GM18858 (cell line): ENCODE results near the gene TBC1D14.

Experiments
- ATAC-seq: cut with Tn5 transposase; IDR thresholded peaks from one replicate; pipeline ENCODE4 v1.9.1; 2021; ENCODE audit not compliant: unreplicated experiment

TBC1D14 gene

DNA sequence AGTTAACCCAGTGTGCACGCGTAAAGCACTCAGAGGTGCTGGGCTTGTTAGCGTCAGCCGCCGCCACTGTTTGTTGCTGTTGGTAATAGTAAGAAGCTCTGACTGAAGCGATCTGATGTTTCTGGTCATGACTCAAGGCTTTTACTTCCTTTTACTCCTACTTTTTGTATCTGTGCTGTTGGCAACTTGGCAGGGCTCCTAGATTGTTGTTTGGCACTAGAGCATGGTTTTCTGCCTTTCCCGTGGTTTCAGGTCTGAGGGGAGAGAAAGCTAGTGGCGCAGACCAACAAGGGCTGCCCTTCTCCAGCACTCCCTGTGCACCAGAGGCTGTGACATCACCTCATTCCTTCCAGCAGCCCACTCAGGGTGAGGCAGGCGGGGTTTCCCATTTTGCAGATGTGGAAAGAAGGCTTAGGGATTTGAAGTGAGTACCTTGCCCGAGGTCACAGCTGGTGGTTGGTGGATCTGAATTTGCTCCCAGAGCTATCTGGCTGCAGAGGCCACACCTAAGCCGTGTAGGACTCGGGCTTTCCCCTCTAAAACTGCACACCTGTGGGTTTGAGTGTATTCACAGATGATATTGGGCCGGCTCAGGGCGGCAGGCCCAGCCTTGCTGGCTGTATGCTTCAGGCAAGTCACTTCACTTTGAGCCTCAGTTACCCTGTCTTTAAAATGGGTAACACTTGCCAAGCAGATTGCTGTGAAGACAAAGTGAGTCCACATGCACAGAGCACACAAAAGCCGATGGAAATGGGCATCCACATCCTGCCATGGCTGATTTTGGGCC lies 82.3 kb downstream of the TBC1D14 start:
- ATAC-seq, result no peak

DNA sequence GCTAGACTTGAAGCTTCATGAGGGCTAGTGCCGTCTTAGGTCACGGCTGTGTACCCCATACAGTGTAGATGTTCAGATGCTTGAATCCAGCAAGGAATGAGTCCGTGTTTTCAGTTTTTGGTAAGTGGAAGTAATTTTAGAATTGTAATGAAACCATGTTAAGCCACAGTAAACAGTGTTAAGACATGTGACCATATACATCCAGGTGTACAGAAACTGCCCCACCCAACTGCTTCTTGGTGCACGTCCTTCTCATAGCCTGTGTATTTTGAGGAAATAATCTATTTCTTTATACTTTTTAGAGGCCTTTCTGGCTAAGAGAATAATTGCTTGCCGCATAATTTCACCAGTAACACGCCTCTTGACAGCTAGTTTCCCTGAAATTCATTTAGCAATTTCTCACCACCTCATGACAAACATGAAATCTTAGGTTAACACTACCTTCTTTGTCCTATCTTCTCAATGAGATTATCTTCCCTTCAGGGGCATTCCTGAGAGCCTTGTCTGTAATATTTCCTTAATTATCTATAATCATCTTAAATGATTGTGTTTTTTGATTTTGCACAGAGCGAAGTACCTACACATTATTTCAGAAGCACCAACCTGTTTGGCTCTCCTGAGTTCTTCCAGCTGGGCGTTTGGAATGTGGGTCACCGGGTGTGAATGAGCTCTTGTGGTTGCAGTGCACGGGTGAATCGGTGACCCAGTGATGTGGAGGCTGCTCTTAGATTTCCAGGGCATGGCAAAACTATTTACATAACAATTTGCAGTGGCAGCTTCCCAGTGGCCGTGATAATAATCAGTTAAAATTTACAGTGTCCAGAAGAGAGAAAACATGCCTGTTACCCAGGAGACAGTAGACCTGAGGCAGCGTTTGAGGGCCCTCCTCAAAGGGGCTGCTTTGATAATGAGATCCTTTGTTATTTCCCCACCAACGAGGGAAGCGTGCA lies 83.4 kb downstream of the TBC1D14 start:
- ATAC-seq, result no peak

DNA sequence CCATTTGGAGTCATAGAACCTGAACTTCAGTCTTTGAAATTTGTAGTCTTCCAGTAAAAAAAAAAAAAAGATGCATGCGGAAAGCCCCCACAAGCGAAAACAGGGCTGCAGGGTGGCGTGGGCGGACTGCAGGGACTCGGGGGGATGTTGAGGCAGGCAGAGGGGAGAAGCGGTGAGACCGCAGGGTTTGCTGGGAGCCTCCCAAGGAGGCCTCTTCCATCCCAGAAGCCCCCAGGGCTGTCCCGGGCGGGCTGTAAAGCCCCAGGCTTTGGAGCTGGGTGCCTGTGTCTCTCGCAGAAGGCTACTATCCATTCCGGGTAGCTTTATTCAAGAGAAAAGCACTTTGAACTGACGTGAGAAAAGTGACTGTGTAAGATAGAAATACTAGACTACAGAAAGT lies 86.9 kb downstream of the TBC1D14 start:
- no peak for ATAC-seq

DNA sequence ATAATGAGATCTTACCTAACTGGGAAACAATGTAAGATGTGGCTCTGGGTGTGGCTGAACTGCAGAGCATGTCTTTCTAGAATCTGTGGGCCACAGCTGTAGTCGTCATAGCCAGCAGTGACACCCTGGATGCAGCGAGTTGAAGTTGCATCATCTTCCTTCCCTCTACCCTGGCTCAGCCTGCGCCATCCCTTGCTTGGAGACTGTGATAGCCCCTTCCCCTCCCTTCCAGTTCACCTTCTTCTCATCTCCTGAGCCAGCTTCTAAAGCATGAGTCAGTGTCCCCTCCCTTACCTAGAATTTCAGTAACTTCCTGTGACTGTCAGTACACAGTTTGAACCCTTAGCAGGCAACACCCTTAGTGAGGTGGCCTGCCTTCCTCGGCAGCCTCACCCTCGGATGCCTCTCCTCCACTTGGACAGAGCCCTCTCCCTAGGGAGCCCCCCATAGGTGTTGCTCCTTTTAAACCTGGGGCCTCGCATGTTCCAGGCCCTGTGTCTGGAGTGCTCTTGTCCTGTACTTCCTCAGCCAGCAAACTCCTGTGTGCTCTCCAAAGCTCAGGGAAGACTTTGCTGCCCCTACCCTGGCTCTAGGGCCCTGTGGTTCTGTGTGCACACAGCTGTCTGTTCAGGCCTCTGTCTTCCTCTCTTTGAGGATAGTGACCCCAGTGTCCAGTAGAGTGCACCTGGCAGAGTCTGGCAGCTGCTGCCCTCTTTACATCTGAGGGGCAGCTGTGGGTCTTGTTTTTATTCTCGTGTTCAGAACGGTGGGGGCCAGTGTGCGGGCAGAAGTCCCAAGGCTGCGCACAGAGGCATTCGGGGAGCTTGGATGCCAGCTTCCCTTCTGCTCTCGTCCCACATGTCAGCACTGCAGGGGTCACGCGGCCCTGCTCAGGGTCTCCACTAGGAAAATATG lies 89.8 kb downstream of the TBC1D14 start:
- no peak for ATAC-seq

DNA sequence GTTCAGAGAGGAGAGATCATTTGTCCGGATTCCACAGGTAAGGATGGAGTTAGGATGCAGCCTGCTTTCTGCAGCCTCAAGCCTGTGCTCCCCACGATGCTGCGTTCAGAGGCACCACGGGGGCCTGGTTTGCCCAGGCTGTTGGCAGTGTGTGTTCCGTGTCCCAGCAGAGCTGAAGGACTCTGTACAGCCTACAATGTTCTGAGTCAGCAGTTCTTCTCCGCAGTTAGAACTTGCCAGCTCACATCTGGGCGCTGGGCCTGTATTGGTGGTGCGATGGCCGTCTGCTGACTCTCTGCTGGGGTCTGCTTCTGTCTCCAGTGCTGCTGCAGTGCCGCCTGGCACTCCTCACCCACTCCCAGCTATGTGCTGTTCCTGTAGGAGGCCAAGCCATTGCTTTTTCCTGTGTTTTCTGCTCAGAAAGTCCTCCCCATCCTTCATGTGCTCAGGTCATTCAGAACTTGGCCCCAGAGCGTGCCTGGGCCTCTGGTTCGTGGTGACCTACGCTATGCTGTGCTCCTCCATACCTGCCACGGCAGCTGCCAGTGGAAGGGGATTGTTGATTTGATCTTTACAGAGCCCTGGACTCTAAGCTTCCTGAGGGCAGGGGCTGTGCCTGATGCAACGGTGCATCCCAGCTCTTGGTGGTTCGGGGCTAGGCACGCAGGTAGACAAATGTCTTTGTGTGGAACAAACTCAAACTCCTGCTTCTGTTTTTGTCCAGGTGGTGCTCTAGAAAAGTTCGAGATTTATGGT lies 91.0 kb downstream of the TBC1D14 start:
- no peak for ATAC-seq

DNA sequence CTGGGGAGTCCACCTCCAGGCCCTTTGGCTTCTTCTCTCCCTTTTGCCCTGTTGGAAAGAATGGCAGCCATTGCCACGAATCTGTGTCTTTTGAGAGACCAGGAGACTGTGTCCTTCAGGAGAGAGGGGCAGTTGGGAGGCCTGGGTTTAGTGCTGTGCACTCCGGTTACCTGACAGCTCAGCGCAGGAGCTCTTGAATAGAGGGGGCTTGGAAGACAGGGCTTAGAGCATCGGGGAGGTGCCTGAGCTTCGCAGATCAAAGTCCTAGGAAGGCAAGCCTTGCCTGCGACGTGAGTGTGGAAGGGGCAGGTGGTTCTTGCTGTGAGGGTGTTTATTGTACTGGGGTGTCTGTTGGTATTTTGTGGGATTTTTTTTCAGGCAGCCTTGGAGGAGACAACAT lies 91.6 kb downstream of the TBC1D14 start:
- ATAC-seq, result no peak

GRCh38 chr4:7002336-7002735 lies 92.7 kb downstream of the TBC1D14 start:
- ATAC-seq, result no peak

DNA sequence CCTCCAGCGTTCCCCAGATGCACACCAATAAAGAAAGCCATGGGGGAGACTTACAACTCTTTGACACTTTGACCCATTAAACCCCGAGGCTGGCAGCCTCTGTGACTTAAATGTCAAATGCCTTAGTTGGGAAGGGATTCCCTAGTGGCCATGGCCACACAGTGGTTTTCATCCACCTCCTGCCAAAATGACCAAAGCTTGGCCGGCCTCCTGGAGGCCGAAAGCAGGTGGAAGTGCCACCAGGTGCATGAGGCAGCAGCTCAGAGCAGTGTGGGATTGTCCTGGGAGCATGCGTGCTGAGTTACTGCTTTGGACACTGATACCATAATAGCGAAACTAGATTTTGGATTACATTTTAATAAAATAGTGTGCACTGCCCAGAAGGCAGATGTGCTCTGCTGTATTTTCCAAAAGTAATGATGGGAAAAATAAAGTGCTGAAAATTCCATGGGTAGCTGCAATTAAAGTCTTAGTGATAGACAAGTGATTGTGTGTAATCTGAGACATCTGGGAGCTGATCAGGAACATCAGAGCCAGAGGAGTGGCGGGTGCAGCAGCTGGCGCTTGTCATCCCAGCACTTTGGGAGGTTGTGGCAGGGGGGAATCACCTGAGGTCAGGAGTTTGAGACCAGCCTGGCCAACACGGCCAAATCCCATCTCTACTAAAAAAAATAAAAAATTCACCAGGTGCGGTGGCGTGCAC lies 93.7 kb downstream of the TBC1D14 start:
- ATAC-seq, result no peak

DNA sequence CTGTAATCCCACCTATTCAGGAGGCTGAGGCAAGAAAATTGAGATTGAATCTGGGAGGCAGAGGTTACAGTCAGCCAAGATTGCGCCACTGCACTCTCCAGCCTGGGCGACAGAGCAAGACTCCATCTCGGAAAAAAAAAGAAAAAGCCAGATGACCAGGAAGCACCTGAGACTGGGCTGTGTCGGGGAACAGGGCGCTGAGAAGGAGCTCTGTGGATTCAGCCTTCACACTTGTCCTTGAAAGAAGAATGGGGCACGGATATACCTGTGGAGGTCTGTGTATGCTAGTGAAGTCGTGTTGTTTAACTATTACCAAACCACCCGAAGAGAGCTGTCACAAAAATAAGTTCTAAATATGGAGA lies 94.2 kb downstream of the TBC1D14 start:
- ATAC-seq, result no peak

DNA sequence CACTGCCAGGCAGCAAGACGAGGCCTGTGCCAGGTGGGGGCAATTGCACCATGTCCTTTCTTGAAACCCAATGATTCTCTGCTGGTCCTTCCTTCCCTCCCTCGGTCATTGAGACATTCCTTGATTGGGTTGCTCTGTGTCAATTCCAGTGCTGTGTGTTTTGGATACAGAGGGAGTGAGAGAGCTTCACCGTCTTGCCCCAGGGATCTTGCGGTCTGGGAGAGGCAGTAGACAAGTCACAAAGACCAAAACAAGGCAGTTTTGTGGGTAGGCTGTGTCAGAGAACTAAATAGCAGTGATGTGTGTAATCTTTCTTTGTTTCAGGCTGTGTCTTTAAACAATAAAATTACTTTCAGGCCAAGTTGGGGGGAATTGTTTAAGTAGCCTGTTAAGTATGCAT lies 94.7 kb downstream of the TBC1D14 start:
- ATAC-seq, result no peak

- no peak for ATAC-seq
Observed at GRCh38 chr4:7005571-7005970, 95.9 kb downstream of the TBC1D14 start.

DNA sequence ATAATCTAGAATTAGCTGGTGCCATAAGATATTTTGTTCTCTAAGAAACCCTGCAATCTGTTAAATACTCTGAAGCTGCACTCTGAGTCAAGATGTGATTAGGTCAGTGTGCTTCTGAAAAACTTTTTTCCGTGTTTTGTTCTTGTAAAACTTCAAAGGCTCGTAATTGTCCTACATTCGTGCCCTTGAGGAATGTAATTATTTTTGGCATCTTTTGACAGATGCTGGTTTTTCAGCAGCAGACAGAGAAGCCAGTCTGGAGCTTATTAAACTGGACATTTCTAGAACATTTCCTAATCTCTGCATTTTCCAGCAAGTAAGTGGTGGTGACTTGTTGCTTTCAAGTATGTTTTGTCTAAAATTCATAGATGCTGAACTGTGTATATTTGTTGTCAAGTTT lies 96.8 kb downstream of the TBC1D14 start:
- no peak for ATAC-seq

DNA sequence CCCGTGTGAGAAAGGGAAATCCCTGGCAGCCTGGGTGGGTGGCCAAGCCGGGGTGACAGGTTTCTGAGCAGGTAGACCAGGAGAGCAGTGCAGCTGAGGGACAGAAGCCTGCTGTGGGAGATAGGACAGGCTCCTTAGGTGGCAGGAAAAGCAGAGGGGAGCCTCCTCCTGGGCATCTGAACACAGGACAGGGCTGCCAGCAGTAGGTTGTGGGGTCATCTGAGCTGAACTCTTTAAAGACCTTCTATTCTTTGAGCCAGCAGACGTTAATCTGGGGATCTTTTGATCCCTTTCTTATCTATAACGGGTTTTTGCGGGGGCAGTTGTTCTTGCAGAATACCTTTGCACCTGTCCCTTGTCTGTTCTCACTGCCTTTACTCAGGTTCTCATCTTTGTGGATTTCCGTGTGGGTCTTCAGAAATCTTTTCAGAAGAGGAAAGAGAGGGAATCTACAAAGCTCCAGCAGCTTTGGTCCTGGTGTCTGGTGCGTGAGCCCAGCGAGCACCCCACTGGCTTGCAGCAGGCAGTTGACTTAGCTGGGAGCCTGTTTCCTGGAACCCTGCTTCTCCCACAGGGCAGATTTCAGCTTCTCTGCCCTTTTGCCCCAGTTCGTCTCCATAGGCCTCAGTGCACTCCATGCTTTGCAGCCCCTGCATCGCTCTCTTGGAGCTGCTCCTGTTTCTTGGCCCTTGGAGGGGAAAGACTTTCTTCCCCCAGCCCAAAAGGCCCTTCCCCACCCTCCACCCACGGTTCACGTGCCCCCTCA lies 97.7 kb downstream of the TBC1D14 start:
- no peak for ATAC-seq

DNA sequence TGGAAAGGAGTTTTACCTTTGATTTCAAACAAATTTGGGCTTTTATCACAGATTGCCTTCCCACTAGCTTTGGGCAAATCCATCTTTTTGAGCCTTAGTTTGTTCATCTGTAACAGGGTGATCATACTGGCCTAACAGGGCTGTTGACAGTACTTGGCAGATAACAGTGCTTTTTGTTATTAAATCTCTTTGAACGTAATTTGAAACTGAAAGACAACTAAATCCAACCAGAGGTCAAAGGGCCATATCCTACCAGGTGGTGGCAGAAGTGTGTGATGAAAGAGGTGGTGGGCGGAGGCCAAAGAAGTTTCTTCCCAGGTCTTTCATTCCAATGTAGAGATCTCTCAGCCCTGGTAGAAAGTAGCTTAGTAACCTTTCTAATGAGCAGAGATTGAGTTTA lies 98.3 kb downstream of the TBC1D14 start:
- no peak for ATAC-seq

- ATAC-seq, result no peak
Observed at GRCh38 chr4:7009564-7009963, 99.9 kb downstream of the TBC1D14 start.

- no peak for ATAC-seq
Observed at GRCh38 chr4:7013175-7013574, 103.5 kb downstream of the TBC1D14 start.

DNA sequence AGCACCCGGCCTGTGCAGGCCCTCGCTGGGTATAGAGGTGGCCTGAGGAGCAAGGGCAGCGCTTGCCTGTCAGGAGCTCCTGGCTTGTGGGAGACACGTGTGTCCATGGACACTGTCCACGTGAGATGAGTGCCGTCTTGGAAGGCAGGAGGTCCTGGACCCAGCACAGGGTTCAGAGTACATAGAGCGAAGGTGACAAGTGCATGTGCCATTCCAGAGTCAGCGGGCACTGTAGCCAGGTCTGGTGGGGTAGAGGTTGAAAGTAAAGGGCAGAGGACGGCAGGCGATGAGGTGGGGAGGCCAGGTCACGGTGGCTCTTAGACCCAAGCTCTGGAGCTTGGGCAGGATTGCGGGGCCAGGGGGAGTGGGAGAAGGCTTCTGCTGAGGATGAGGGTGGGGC lies 105.2 kb downstream of the TBC1D14 start:
- no peak for ATAC-seq

DNA sequence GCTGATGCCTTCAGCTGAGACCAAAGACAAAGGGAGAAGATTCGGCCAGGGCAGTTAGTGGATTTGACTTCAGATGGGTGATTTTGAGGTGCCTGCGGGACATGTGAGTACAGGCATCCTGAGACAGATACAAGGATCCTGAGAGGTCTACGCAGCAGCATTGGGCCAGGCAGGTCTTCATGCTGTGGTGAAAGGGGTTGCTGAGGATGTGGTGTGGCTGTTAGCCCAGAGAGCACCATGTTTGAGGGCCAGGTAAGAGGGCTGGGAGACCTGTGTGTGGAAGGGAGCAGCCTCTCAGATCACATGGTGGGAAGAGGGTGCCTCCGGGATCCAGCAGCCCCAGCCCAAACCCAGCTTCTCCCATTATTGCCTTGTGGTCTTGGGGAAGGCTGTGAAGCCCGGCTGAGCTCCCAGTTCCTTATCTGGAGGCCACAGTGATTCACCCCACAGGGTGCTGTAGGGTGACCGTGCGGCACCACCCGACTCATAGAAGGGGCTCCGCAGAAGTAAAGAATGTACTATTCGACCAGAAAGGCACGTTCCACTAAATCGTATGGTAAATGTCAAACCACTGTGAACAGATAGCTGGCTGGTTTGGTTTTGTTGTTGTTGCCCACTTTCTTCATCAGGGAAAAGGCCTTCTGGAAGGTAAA lies 105.9 kb downstream of the TBC1D14 start:
- ATAC-seq, result no peak

DNA sequence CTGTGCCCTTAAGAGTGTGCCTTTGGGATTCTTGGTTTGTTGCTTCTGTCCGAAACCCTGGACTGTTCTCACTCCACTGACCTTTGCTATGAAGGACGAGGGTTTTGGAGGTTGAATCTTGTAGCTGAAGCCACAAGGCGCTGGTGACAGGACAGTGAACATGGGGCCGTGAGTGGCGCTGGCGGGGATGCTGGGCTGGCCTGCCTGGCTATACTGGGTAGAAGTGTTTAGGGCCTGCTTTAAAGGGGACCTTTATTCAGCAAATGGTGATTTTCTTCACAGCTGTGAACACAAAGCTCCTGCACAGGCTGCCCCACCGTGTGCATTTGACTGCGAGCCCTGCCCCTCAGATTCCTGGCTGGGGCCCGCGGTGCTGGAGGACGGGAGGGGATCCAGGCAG lies 106.5 kb downstream of the TBC1D14 start:
- no peak for ATAC-seq
